K562 (cell line): ENCODE results near the gene ARHGAP10. TPM values are rescaled to one million over a fixed set of nuclear protein-coding genes. Genes with fewer than 3 reads are reported as not detected.

Experiments used
- ATAC-seq: fragments of 200-7000 bp; cut with Tn5 transposase; 3 replicates; pipeline ENCODE4 v1.9.1; 2020; ENCODE audit warnings: moderate library complexity
- BruUV-seq: library from RNA; stranded (reverse); fragments of 400-500 nt; replicated peaks from 2 replicates; lab custom pipeline; 2021; lab: Mats Ljungman, UMichigan
- CTCF ChIA-PET: fragments of 300-600 bp; formaldehyde crosslinking; extraction: SDS; loops from one replicate; lab custom pipeline; 2021; ENCODE audit warnings: low intra/inter-chr PET ratio; lab: Yijun Ruan, JAX
- POLR2A ChIA-PET: fragments of 300-600, 350-650 bp; sonication (Branson Sonifier 250); formaldehyde crosslinking; extraction: SDS; loops from one replicate; lab custom pipeline; 2021; ENCODE audit warnings: antibody characterized with exemption, inconsistent platforms; lab: Yijun Ruan, JAX
- DNase-seq, 4 experiments: peaks; one replicate each; pipeline versions ENCODE4 v3.0.0 to v3.0.0-alpha.2; 2011 to 2018; ENCODE audit warnings: low spot score in 3 of 4, mixed read lengths in 3 of 4; ENCODE audit errors: extremely low read depth in 1 of 4
- FAIRE-seq: peaks from 2 replicates; lab custom pipeline; 2011; peaks lifted over from hg19 to GRCh38; lab: Jason Lieb, UNC
- H2AFZ ChIP-seq: 2 replicates; pipeline ENCODE4 v1.6.0; 2011; ENCODE audit warnings: low read depth, low read length, control low read depth, inconsistent platforms
- H3K27ac ChIP-seq: fragments of 200-600 bp; 3 replicates; pipeline ENCODE4 v1.8.0; 2011; ENCODE audit warnings: low read depth, mild to moderate bottlenecking, control low read depth, inconsistent platforms, low read length, moderate library complexity, mixed read lengths; ENCODE audit errors: extremely low read depth
- H3K27me3 ChIP-seq, 2 experiments: fragments of 300-600 bp in 1 of 2; 2 replicates in 1 of 2; 3 replicates in 1 of 2; pipeline versions ENCODE4 v1.6.0 to v1.8.0; 2011; ENCODE audit warnings: inconsistent platforms in 2 of 2, low read length in 2 of 2, mild to moderate bottlenecking in 1 of 2, mixed read lengths in 1 of 2, moderate library complexity in 1 of 2; ENCODE audit not compliant: control insufficient read depth in 2 of 2, insufficient read depth in 2 of 2
- H3K36me3 ChIP-seq: fragments of 300-600 bp; 3 replicates; pipeline ENCODE4 v1.8.0; 2011; ENCODE audit warnings: mild to moderate bottlenecking, low read length, inconsistent platforms; ENCODE audit not compliant: control insufficient read depth, insufficient read depth
- H3K4me1 ChIP-seq, 2 experiments: fragments of 200-600 bp in 1 of 2; replicated peaks in 1 of 2; 2 replicates in 1 of 2; 3 replicates in 1 of 2; pipeline versions ENCODE4 v1.5.1 to v1.8.0; 2011; ENCODE audit warnings: inconsistent platforms in 2 of 2, low read length in 2 of 2, mild to moderate bottlenecking in 1 of 2, mixed read lengths in 1 of 2, moderate library complexity in 1 of 2; ENCODE audit not compliant: control insufficient read depth in 2 of 2, insufficient read depth in 2 of 2
- H3K4me2 ChIP-seq: 2 replicates; pipeline ENCODE4 v1.6.1; 2011; ENCODE audit warnings: low read length, control low read depth, inconsistent platforms, mixed read lengths; ENCODE audit not compliant: insufficient read depth
- H3K4me3 ChIP-seq: fragments of 200-600 bp; sonication (generic), shearing (Covaris generic); 2 replicates; pipeline ENCODE4 v1.5.1; 2016; ENCODE audit warnings: control low read depth, inconsistent platforms
- H3K79me2 ChIP-seq: fragments of 200-600 bp; 3 replicates; pipeline ENCODE4 v1.8.0; 2011; ENCODE audit warnings: low read length, inconsistent platforms; ENCODE audit not compliant: control insufficient read depth, insufficient read depth
- H3K9ac ChIP-seq, 2 experiments: 2 replicates each; pipeline versions ENCODE4 v1.6.0 to v1.6.1; 2011; ENCODE audit warnings: low read depth in 2 of 2, low read length in 2 of 2, control low read depth in 1 of 2, inconsistent platforms in 1 of 2, mild to moderate bottlenecking in 1 of 2, mixed read lengths in 1 of 2; ENCODE audit not compliant: insufficient read depth in 1 of 2
- H3K9me1 ChIP-seq: one replicate; pipeline ENCODE4 v1.6.0; 2011; ENCODE audit warnings: inconsistent platforms, mild to moderate bottlenecking, low read length, moderate library complexity; ENCODE audit not compliant: control insufficient read depth, insufficient read depth
- H3K9me3 ChIP-seq: replicated peaks from 2 replicates; pipeline ENCODE4 v1.5.1; 2011; ENCODE audit warnings: low read depth, low read length, inconsistent platforms; ENCODE audit not compliant: control insufficient read depth, insufficient read depth
- H4K20me1 ChIP-seq: replicated peaks from 2 replicates; pipeline ENCODE4 v1.6.1; 2011; ENCODE audit warnings: low read length, inconsistent platforms, mixed read lengths; ENCODE audit not compliant: control insufficient read depth, insufficient read depth
- ATF3 ChIP-seq, 2 experiments: fragments of 450-650 bp in 1 of 2; sonication (generic) in 1 of 2; formaldehyde crosslinking in 1 of 2; IDR thresholded peaks in 1 of 2; conservative IDR thresholded peaks in 1 of 2; 2 replicates each; pipeline versions ENCODE4 v1.6.1 to v1.8.1; 2016 to 2023; ENCODE audit warnings: mild to moderate bottlenecking in 2 of 2, moderate library complexity in 2 of 2, inconsistent platforms in 1 of 2, missing genetic modification reagents in 1 of 2
- BMI1 ChIP-seq: fragments of 150-350 bp; IDR thresholded peaks from 2 replicates; pipeline ENCODE4 v1.6.1; 2014; ENCODE audit warnings: low read length
- CBX3 ChIP-seq, 2 experiments: IDR thresholded peaks; 1 replicate in 1 of 2; 2 replicates in 1 of 2; pipeline ENCODE4 v1.6.1; 2012; ENCODE audit warnings: inconsistent platforms in 2 of 2, low read length in 2 of 2, borderline replicate concordance in 1 of 2, control low read depth in 1 of 2
- FOS ChIP-seq: IDR thresholded peaks from 3 replicates; pipeline ENCODE4 v1.6.1; 2011; ENCODE audit not compliant: insufficient read length; ENCODE audit errors: extremely low read depth
- HDAC1 ChIP-seq, 2 experiments: fragments of 450-650 bp; IDR thresholded peaks; 2 replicates each; pipeline ENCODE4 v1.6.1; 2016 to 2017; ENCODE audit warnings: inconsistent platforms in 1 of 2, mild to moderate bottlenecking in 1 of 2, moderate library complexity in 1 of 2
- JUN ChIP-seq, 2 experiments: sonication (generic) in 1 of 2; formaldehyde crosslinking in 1 of 2; IDR thresholded peaks; 2 replicates each; pipeline versions ENCODE4 v1.6.1 to v1.8.0; 2012 to 2022; ENCODE audit warnings: borderline replicate concordance in 2 of 2, mild to moderate bottlenecking in 2 of 2, improper control_type of control experiment in 1 of 2, low read depth in 1 of 2, low read length in 1 of 2, missing genetic modification reagents in 1 of 2
- JUND ChIP-seq, 2 experiments: IDR thresholded peaks; 2 replicates in 1 of 2; 3 replicates in 1 of 2; pipeline ENCODE4 v1.6.1; 2011; ENCODE audit warnings: borderline replicate concordance in 2 of 2, low read depth in 2 of 2, low read length in 2 of 2, improper control_type of control experiment in 1 of 2, missing biosample characterization in 1 of 2, missing genetic modification characterization in 1 of 2, missing genetic modification reagents in 1 of 2
- MAFG ChIP-seq: fragments of 450-650 bp; conservative IDR thresholded peaks from 2 replicates; pipeline ENCODE4 v1.6.1; 2016; ENCODE audit warnings: missing genetic modification characterization, missing compliant biosample characterization
- NFYB ChIP-seq: IDR thresholded peaks from 2 replicates; pipeline ENCODE4 v1.6.1; 2011; ENCODE audit warnings: mild to moderate bottlenecking, moderate library complexity; ENCODE audit not compliant: insufficient read length; ENCODE audit errors: extremely low read depth
- SAP30 ChIP-seq: fragments of 200-600 bp; sonication (generic); IDR thresholded peaks from 2 replicates; pipeline ENCODE4 v1.6.1; 2012; ENCODE audit warnings: borderline replicate concordance, low read depth, mild to moderate bottlenecking, moderate library complexity, low read length, control low read depth, inconsistent platforms; ENCODE audit not compliant: insufficient read depth, poor library complexity, severe bottlenecking
- USF1 ChIP-seq: sonication (generic); formaldehyde crosslinking; IDR thresholded peaks from 2 replicates; pipeline ENCODE4 v1.9.0; 2022; ENCODE audit warnings: mild to moderate bottlenecking, missing genetic modification reagents
- ZFP91 ChIP-seq: sonication (generic); formaldehyde crosslinking; IDR thresholded peaks from 2 replicates; pipeline ENCODE4 v1.8.0; 2022; ENCODE audit warnings: mild to moderate bottlenecking, missing genetic modification reagents
- ZNF561 ChIP-seq: fragments of 450-650 bp; formaldehyde crosslinking; conservative IDR thresholded peaks from 2 replicates; pipeline ENCODE4 v1.4.0; 2020; ENCODE audit warnings: mild to moderate bottlenecking, moderate library complexity
- ZNF696 ChIP-seq: fragments of 250-450 bp; sonication (Bioruptor Pico); conservative IDR thresholded peaks from 2 replicates; pipeline ENCODE4 v1.4.0; 2020; ENCODE audit warnings: mild to moderate bottlenecking, moderate library complexity
- WGBS: fragments of 100-300 bp; shearing (Covaris generic); methylation state at CpG from one replicate; pipeline ENCODE4 v1.1.6; 2016; ENCODE audit warnings: low coverage, mixed read lengths; ENCODE audit not compliant: insufficient coverage; ENCODE audit errors: missing lambda C conversion rate; 5-methylcytosine and 5-hydroxymethylcytosine counted together
- in situ Hi-C: fragments of 300-500 bp; cut with MboI; formaldehyde crosslinking; loops from 4 replicates; pipeline ENCODE4 v1.15.0; 2018; ENCODE audit warnings: inconsistent platforms, mixed read lengths
- intact Hi-C: fragments of 100-400 bp; cut with micrococcal nuclease; formaldehyde crosslinking; loops from 2 replicates; pipeline ENCODE4 v1.14.2; 2022
- polyA plus RNA-seq, 8 experiments: library from polyadenylated mRNA; depleted of rRNA in 4 of 8; stranded (reverse) in 5 of 8; unstranded in 3 of 8; fragments of >200 nt; fragmentation: Nextera tagmentation in 2 of 8; fragmentation: Illumina TruSeq in 1 of 8; extraction: Ambion mirVana in 2 of 8; extraction: Trizol in 1 of 8; gene quantifications; 2 replicates each; pipeline versions ENCODE4 v1.2.1 to v1.2.3, GENCODE V29; 2011 to 2014; ENCODE audit warnings: inconsistent platforms in 1 of 8, missing spikeins in 1 of 8
- total RNA-seq, 7 experiments: library from RNA; depleted of rRNA in 6 of 7; stranded (reverse); fragments of >200 nt in 6 of 7; fragmentation: Illumina TruSeq in 2 of 7; extraction: Trizol in 2 of 7; gene quantifications; 2 replicates each; pipeline versions ENCODE4 v1.2.1 to v1.2.3, GENCODE V29; 2011 to 2021; ENCODE audit warnings: low replicate concordance in 1 of 7

ARHGAP10 gene
- total and polyA plus RNA-seq, 9 of the 15 experiments (the other 6 are each of a cell fraction or from before 2014, with no cell fraction given): 0.03 to 0.22 (median 0.06) TPM; not detected in 3

GRCh38 chr4:147831551-147832171, 99.8 kb downstream of the ARHGAP10 start:
- Histone ChIP-seq H3K4me3 (no peak overlapping the region), H2AFZ (no peak overlapping the region), H3K36me3 (no peaks in the 10 kb centered on the region), H3K27ac (no peak overlapping the region), H3K27me3 (peaks cover 0 to 4% of the 10 kb centered on the region in 2 experiments; a peak in 1 of 5 replicates), H4K20me1 (no peaks in the 10 kb centered on the region), H3K4me2 (no peak overlapping the region), H3K9me3 (no peaks in the 10 kb centered on the region), H3K4me1 (no peaks in the 10 kb centered on the region), H3K9ac (no peak overlapping the region), H3K9me1 (no peaks in the 10 kb centered on the region), H3K79me2 (no peaks in the 10 kb centered on the region)
- ChIA-PET POLR2A (no interaction called here), CTCF (no interaction called here)
- no peak for ATAC-seq
- in situ Hi-C loops: no loop called here
- BruUV-seq: no TSS peak
- peak in 1 of 4 experiments; percentile 13 for DNase-seq
- intact Hi-C loops: no loop called here
- no peak for FAIRE-seq
- WGBS: 0% methylated on average over 5 of the region's 5 CpGs
- TF ChIP-seq NFYB (no peak), CBX3 (IDR thresholded peaks at IDR 0.05; ENCODE audit: borderline replicate concordance in 1 of 2, low read length in 2 of 2) (no peak), ZFP91 (CRISPR knock-in tag) (no peak), ZNF696 (CRISPR knock-in tag) (no peak), ATF3 (IDR thresholded peaks at IDR 0.05) (peak; percentile 84), ATF3 (CRISPR knock-in tag; conservative IDR thresholded peaks at IDR 0.05) (no peak), HDAC1 (IDR thresholded peaks at IDR 0.05) (no peak), USF1 (no peak), JUND (IDR thresholded peaks at IDR 0.05; ENCODE audit: borderline replicate concordance, low read depth, low read length) (peak; percentile 65; the same call in 1 of the 2 replicates), JUND (tag; IDR thresholded peaks at IDR 0.05; ENCODE audit: borderline replicate concordance, low read depth, low read length) (peak; percentile 81; the same call in 1 of the 3 replicates), ZNF561 (CRISPR knock-in tag) (no peak), JUN (IDR thresholded peaks at IDR 0.05; ENCODE audit: borderline replicate concordance, low read depth, low read length) (peak; percentile 79), JUN (CRISPR knock-in tag; IDR thresholded peaks at IDR 0.05; ENCODE audit: borderline replicate concordance) (no peak), MAFG (tag) (no peak), SAP30 (no peak), BMI1 (no peak), FOS (peak; percentile 28)
